ENCODE data around the gene ZFYVE27.

The ZFYVE27 gene

DNA sequence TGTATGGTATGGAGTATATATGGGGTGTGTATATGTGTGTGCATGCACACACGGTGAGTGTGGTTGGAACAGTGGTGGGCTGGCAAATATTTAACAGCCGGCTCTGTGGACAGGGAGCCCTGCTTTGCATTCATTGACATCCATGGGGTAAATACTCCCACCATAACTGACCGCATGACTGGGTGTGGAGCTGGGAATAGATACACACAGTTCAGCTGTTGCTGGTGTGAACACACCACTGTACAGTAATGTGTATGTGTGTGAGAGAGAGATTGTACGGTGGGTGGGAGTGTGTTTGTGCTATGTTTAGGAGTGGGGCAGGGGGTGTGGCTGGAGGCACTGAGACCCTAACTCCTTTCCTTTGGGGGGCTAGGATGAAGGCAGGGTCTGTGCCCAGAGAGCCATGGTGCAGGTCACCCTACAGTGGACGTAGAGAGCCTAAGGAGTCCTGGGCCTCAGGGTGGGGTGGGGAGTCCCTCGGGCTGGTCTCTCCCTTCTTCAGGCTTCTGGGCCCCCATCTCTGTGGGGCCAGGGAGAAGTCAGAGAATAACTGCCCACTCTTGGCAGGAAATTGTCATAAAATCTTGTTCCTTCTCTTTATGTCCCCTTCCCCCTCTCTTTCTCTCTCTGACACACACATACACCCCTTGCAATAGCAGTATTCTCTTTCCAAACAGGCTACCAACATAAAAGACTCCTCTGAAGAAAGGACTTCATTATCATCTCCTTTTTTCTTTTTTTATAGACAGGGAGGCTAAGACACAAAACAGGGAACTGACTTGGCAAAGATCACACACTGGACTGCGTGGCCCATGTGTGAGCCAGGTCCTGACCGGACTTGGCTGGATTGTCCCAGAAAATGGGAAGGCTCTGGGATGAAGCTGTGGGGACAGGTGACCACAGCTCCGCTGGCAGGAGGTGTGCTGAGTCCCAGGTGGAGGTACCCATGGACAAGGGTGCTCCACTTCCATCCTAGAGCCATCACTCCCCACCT, 31.7 kb downstream of the ZFYVE27 start:
- FAIRE-seq (no peak), DNase-seq (ENCODE audit: low spot score) (no peak)

DNA sequence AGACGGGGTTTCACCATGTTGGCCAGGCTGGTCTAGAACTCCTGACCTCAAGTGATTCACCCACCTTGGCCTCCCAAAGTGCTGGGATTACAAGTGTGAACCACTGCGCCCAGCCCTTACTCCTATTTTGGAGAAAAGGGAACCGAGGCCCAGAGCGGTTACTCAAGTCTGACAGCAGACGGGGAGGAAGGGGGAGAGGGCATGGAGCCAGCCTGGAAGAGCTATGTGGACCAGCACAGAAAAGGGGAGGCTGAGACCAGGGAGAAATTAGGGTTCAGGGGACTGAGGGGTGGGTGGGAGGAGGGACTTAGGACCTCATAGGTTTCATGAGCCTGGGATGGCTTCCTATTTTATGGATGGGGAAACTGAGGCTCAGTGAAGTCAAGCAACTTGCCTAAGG, 33.3 kb downstream of the ZFYVE27 start:
- FAIRE-seq (no peak), DNase-seq (ENCODE audit: low spot score) (no peak)

DNA sequence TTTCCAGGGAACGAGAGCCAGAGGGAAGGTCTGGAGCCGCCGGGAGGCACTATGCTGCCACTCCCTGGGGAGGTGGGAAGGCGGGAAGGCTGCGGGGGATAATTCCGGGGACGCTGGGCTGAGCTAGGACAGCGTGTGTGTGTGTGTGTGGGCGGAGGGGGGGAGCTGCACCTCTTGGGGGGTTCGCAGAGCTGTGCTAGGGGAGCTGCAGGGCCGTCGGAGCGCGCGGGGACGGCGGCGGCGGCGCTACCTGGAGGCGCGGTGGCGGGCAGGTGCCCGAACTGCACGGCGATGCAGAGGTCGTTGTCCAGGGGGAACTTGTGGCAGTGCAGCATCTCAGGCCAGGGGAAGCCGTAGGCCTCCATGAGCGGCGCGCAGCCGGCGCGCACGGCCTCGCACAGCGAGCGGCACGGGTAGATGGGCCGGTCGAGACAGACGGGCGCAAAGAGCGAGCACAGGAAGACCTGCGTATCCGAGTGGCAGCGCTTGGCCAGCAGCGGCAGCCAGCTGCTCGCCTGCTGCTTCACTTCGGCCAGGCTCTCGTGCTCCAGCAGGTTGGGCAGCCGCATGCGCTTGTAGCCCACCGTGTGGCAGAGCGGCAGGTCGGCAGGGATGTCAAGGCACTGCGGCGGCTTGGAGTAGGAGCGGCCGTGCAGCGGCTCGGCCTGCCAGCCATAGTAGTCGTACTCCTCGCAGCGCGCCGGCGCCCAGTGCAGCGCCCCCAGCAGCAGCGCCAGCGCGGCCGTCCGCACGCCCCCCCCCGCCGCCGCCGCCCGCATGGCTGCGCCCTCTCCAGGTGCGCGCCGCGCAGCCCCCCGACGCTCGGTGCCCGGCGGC, 34.3 kb downstream of the ZFYVE27 start:
- no peak for FAIRE-seq
- DNase-seq (ENCODE audit: low spot score), result no peak

DNA sequence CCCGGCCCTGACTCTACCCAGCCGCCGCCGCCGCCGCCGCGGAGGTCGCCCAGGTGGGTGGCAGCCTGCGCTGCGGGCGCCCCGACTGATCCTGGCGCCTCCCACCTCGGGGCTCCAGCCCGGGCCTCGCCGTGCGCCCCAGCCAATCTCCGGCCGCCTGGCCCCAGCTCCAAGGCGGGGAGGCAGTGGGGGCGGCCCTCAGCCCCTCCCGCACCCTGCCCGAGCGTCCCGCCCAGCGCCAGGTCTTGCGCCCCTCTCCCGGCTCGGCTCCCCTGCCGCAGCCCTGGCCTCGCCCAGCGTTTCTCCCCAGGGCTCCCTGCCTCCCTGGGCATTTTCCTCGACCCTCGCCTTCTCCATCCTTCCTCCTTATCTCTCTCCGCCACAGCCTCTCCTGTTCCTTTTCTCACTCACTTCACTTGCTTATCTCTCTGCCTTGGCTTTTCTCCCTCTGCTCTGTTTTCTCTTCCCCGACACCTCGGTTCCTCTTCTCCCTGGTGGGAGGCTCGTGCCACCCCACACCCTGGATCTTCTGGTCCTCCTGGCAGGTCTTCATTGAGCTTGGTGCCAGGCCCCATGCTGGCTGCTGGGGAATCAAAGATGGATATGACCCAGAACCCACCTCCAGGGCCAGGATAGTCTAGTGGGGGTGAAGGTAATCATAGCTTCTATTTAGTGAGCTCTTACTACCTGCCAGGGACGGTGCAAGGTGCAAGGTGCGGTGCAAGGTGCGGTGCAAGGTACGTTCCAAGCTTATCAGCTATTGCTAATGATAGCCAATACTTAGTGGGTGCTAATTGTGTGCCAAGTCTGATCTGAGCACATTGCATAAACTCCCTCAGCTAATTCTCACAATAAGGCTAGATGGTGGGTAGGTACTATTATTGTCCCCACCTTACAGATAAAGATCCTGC, 35.2 kb downstream of the ZFYVE27 start, which contains the start of gene SFRP5:
TSS of gene SFRP5 (minus strand) at position 87 of the 911 bp plus-strand sequence. CDS start 166 bp downstream, outside the sequence.
- no peak for FAIRE-seq
- DNase-seq (ENCODE audit: low spot score), result no peak

DNA sequence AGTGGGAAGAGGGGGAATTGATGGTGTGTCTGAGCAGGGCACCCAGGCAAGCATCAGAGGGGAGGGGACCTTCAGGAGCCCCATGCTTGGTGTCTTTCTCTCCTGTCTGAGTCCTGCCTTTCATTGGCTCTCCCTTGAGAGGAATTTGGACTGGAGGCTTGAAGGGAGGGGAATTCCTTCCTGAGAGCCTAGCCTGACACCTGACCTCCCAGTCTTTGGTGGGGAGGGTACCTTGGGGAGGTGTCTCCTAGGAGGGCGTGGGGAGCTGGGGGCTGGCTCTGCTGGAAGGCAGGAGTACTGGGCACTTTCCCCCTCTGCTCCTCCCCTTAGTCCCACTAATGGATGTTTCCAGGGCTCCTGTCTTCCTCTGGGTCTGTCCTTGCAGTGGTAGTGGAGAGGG, 36.2 kb downstream of the ZFYVE27 start:
- FAIRE-seq (no peak), DNase-seq (ENCODE audit: low spot score) (no peak)

DNA sequence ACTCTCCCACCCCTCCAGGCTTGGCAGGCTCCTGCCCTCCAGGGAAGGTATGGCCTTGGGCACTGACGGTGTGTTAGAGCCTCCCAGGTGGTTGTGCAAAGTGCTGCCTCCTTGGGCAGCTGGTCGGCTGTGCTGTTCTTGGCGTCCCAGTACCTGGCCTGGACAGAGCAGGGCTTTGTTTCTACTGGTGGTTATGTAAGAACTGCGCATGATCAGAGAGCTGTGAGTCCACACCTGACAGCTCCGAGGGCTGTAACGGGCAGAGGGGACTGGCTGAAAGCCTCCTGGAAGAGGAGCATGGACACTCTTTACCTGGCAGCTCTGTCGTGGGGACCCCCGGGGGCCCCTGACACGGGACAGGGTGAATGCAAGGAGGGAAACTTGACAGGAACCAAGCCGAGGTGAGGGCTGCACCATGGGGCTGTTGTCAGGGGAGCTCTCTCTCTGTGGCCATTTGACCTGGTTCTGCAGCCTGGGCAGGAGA, 37.9 kb downstream of the ZFYVE27 start:
- DNase-seq (ENCODE audit: low spot score), result no peak
- peak; percentile 17 for FAIRE-seq

DNA sequence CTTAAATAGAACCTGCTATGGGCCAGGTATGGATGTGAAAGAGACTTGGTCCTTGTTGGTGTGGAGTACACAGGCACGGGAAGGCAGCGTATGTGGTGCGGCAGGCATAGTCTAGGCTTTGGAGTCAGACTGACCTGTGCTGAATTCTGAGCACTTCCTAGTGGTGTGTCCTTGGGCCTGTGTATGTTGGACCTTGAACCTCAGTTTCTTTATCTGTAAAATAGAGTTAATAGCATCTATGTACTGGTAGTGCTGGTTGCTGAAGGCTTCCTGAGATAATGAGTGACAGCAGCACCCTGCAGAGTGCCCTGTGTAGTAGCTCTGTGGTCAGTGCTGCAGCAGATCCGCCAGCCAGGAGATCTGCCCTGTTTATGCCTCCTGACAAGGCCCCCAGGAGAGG, 40.2 kb downstream of the ZFYVE27 start:
- DNase-seq (ENCODE audit: low spot score) (no peak), FAIRE-seq (no peak)

DNA sequence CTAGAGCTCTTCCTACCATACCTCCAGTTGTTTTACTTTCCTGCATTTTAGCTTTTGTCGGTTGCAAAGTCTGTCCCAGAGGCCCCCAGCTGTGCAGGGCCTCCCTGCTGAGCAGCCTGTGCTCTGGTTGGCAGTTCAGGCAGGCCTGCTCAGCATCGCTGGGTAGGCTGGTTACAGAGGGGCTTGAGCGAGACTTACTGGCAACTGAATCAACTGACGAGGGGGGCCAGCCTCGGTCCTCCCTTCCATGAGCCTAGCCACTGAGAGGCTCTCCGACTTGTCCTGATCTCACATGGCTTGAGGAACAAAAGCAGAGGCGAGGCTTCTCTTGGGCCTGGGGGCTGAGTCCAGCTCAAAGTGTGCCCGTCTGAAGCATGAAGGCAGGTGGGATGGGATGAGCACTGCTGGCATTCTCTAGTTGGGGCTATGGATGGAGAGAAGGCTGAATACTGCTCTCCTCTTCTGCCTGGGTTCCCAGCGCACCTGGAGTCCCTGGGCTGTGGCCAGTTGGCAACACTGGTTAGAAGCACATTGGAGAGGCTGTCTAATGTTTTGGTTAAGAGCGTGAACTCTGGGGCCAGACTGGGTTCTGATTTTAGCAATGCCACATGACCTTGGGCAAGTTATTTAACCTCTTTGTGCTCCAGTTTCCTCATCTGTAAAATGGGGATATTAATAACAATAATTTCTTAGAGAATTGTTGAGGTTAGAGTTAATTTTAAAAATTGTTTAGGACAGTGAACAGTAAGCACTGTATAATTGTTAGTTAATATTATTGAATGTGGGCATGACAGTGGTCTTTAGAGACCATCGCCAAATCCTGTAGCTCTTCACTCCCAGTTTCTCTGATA, 41.7 kb downstream of the ZFYVE27 start:
- FAIRE-seq, result no peak
- DNase-seq (ENCODE audit: low spot score), result no peak

DNA sequence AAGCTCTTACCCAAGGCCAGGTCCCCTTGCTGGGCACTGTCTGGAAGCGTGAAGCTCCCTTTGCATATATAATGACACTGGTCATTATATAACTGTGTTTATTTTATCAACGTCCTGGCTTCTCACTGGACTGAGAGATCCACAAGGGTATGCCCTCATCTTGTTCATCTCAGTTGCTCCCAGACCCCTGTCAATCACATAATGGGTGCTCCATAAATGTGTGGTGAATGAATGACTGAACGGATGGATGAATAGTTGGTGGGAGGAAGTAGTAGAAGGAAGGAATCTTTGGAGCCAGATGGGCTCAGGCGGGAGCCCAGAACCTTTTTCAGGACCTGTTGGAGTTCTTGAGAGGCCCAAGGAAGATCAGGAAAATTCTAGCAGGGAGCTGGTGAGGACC, 42.6 kb downstream of the ZFYVE27 start:
- FAIRE-seq, result no peak
- no peak for DNase-seq (ENCODE audit: low spot score)

DNA sequence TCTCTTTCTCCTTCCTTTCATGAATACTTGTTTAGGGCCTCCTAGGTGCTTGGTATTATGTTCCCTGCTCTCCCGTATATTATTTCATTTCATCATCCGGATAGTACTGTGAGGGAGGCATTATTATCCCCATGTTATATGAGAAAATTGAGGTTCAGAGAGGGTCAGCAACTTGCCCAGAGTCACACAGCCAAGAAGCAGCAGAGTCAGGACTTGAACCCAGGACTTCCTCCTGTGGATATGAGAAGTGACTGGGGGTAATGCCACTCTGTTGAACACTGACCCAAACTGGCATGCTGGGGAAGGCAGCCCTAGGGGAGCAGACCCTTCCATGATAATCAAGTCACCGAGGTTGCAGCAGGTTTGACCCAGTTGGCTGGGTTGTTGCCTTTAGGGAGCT, 43.0 kb downstream of the ZFYVE27 start:
- FAIRE-seq (no peak), DNase-seq (ENCODE audit: low spot score) (no peak)

DNA sequence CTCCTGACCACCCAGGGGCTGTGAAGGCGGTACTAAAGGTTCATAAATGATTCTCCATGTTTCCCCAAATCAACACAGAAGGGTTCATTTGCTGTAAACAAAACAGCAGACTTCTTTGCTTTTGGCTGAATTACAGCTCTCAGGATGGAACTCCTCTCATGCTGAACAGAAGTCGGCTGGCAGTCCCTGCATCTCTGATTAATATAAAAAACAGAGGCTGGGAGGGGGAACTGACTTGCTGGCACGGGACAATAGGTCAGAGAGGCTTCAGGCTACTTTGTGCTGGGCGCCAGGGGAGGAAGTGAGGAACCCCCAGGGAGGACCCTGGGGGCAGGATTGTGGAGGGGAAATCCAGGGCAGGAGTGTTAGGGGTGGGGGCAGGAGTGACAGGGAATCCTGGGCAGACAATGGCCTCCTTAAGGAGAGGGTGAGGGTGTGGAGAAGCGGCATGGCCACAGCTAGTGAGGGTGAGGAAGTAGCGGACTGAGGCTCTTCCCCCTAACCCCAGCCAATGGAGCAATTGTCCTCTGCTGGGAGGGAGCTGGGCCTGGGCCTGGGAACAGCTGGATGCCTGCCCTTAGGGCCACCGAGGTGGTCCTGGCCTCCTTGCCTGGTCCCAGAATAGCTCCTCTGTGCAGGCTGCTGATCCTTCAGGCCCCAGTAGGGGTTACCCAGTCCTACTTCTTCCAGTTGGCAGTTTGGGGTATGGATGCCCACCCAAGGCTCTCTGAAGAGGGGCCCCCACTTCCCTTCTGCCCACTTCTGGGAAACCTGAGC, 44.1 kb downstream of the ZFYVE27 start:
- FAIRE-seq, result no peak
- no peak for DNase-seq (ENCODE audit: low spot score)

DNA sequence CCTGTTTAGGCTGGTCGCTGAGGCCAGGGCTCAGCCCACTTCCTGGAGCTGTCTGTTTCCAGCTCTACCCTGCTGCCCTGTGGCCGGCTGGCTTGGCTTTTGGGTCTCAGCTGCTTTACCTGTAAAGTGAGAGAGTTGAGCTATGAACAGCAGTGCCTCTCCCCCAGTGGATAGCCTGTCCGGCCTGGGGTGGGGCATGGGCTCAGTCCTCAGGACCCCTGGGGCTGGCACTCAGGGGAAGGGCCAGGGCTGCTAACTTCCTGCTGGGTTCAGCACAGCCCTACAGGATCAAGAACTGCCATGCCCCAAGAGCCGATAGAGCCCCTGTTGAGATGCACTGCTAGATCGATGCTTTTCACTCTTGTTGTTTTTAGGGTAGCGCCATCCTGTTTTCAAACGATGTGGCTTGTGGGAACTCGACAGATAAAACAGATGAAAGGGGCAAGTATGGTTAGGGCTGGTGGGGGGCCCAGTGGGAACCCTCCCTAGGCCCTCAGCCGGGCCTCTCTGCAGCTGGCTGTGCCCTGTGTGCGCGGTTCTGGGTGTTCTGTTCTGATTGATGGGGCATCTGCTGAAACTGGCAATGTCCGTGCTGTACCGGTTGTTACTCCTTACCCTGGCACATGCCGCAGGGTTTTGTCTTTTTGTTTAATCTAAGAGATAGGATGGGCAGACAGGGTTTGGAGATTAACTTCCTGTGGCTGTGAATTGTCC, 44.8 kb downstream of the ZFYVE27 start:
- DNase-seq (ENCODE audit: low spot score), result no peak

DNA sequence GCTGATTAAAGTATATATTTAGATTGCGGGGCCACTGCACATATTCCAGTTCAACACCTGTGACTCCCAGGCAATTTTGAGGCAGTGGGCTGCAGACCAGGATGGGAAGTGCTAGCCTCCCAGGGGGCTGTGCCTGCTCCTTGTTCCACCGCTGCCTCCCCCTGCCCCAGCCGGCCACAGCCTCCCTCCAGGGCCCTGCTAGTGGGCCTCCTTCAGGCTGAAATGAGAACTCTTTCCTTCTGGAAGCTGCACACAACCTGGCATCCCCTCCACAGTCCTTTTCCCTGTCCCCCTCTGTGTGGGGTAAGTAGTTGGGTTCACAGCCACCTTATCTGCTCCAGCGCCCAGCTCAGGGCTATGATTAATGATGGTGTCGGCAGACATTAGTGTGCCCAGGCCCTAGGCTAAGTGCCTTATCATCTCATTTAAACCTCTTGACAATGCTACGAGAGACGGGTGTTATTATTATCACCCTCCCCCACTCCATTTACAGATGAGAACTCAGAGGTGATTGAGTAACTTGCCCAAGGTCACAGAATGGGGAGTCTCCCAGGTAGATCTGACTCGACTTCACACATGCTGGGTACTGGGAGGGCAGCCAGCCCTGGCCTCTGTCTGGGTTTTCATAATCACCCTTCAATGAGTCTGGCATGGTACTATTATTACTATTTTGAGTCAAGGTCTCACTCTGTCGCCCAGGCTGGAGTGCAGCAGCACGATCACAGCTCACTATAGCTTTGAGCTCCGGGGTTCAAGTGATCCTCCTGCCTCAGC, 45.7 kb downstream of the ZFYVE27 start:
- no peak for FAIRE-seq
- no peak for DNase-seq (ENCODE audit: low spot score)

More for the DNA sequence above, 44.8 kb downstream of the ZFYVE27 start:
- no peak for FAIRE-seq

DNA sequence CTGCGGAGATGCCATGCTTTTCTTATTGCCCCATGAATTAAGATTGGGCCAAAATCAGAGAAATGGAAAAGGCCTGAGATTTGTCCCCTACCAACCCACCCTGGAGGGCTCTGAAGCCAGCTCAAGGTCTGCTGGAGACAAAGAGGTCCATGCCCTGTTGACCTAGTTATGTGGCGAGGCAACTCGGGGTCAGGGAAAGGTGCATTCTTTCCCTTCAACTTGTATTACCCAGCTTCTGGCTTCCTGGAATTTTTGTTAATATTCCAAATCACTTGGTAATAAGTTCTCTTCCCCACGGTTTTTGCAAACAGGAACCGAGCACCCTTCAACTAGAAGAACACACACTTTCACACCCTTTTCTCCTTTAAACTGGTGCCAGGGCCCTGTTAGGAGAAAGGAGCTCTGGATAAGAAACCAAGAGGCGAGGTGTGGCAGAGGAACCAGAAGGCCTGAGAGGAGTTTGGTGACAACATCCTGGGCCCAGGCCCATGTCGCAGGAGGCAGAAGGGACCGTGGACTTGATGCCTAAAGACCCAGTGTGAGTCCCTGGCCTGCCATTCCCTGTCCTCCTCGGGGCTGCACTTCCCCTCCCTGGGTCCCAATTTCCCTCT, 47.4 kb downstream of the ZFYVE27 start:
- FAIRE-seq (no peak), DNase-seq (ENCODE audit: low spot score) (no peak)

DNA sequence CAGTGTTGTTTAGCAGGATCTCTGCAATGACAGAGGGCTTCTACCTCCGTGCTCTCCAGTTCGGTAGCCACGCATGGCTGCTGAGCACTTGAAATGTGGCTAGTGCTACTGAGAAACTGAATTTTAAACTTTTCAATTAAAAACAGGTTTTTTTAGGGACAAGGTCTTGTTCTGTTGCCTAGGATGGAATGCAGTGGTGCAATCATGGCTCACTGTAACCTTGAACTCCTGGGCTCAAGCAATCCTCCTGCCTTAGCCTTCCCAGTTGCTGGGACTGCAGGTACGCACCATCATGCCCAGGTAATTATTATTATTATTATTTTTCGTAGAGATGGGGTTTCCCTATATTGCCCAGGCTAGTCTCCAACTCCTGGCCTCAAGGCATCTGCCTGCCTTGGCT, 48.3 kb downstream of the ZFYVE27 start:
- FAIRE-seq (no peak), DNase-seq (ENCODE audit: low spot score) (no peak)

DNA sequence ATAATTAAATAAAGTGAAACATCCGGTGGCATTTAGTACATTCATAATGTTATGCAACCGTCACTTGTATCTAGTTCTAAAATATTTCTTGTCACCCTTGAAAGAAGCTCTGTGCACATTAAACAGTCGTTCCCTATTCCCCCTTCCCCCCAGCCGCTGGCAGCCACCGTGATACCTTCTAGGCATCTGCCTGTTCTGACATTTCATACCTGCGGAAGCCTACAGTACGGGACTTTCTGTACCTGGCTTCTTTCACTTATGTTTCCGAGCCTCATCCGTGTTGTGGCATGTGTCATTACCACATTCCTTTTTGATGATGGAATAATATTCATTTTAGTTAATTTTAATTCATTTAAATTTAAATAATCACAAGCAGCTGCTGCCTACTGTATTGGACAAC, 48.8 kb downstream of the ZFYVE27 start:
- FAIRE-seq, result no peak
- no peak for DNase-seq (ENCODE audit: low spot score)
